Skin epidermis (tissue), 12 donors: ENCODE results near the gene M1AP.

Experiments
- H3K27ac ChIP-seq, 21 experiments: fragments of 200-600 bp; sonication (generic) in 11 of 21; one replicate each; pipeline ENCODE4 v1.5.0; 2020; ENCODE audit warnings: mild to moderate bottlenecking in 3 of 21, inconsistent platforms in 2 of 21, moderate library complexity in 2 of 21
- H3K4me3 ChIP-seq, 7 experiments: fragments of 200-600 bp; sonication (generic) in 2 of 7; one replicate each; pipeline ENCODE4 v1.5.0; 2020; ENCODE audit warnings: inconsistent platforms in 2 of 7, mild to moderate bottlenecking in 2 of 7, moderate library complexity in 1 of 7

The M1AP gene

GRCh38 chr2:74602586-74603281, 45.4 kb downstream of the M1AP start:
- Histone ChIP-seq H3K27ac (no peak overlapping the region), H3K4me3 (no peak overlapping the region)

- H3K27ac ChIP-seq, result no peak overlapping the region
- H3K4me3 ChIP-seq, result no peak overlapping the region
Observed at GRCh38 chr2:74599676-74600075, 48.5 kb downstream of the M1AP start.

GRCh38 chr2:74597410-74597809, 50.7 kb downstream of the M1AP start:
- Histone ChIP-seq H3K4me3 (no peak overlapping the region), H3K27ac (no peak overlapping the region)

DNA sequence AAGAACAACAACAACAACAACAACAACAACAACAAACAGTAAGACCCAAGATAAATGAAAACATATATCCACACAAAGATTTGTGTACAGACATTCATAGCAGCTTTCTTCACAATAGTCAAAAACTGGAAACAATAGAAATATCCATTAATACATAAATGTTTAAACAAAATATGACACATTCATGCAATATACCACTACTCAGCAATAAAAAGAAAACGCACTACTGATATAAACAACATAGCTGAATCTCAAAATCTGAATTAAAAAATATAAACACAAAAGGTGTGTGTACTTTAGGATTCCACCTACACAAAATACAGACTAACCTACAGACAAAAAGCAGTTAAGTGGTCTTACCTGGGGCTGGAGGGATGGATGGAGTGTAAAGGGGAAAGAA, 51.5 kb downstream of the M1AP start:
- Histone ChIP-seq H3K27ac (no peak overlapping the region), H3K4me3 (no peak overlapping the region)

- no peak overlapping the region for H3K27ac ChIP-seq
- H3K4me3 ChIP-seq, result no peak overlapping the region
Observed at GRCh38 chr2:74593826-74594772, 54.0 kb downstream of the M1AP start.

GRCh38 chr2:74588664-74589063, 59.5 kb downstream of the M1AP start:
- Histone ChIP-seq H3K27ac (no peak overlapping the region), H3K4me3 (no peak overlapping the region)

GRCh38 chr2:74587664-74588277, 60.4 kb downstream of the M1AP start:
- Histone ChIP-seq H3K27ac (no peak overlapping the region), H3K4me3 (no peak overlapping the region)

DNA sequence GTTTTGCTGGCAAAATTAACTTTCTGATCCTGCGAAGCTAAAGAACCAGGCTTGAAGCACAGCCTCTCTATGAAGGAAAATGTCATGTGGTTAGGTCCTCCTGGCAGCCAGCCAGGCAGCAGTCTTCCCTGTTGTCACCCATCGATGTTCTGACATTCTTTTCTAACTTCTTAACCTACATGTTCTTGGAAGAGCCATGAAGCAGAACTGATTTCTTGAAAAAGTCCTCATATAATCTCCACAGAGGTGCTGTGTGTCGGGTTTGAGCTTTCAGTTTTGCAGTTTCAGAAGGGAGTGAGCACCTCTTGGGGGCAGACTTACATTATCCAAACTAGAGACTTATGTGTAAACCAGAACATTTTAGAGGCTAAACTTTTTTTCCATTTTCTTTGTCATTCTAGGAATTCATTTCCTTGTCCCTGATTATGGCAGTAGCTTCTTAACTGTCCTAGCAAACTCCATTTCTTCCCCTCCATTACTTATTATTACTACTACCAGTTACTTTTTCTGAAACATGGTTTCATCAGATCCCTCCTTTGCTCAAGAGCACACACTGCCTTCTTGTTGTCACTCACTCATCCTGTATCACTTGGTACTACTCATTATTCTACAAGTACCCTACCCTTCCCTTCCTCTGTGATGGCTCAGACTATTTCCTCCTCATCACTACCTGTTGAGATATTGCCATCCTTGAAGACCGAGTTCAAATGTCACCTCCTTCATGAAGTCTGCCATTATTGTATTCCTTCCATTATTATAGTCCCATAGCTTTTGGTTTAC, 62.5 kb downstream of the M1AP start:
- Histone ChIP-seq H3K27ac (no peak overlapping the region), H3K4me3 (no peak overlapping the region)

DNA sequence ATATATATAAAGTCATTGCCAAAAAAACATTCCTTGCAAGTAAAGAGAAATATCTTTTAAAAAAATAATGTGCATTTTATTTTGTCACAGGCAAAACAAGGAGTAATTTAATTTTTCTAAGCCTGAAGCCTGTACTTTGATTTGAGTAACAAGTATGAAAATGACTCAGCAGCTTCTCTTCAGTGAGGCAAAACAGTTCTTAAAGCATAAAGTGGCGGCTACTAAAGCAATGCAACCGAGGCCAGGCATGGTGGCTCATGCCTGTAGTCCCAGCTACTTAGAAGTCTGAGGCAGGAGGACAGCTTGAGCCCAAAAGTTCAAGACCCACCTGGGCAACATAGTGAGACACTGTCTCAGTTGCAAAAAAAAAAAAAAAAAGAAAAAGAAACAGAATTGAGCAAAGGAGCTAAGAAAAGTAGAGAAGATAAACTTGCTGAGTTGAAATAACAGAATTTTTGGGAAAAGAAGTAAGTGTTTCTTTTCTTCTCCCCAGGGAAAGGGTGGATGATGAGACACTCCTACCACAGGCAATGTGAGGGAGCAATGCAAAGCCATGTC, 64.0 kb downstream of the M1AP start:
- peak overlapping the region in 2 of 21 experiments; percentile 16 to 38 for H3K27ac ChIP-seq
- H3K4me3 ChIP-seq, result no peak overlapping the region

DNA sequence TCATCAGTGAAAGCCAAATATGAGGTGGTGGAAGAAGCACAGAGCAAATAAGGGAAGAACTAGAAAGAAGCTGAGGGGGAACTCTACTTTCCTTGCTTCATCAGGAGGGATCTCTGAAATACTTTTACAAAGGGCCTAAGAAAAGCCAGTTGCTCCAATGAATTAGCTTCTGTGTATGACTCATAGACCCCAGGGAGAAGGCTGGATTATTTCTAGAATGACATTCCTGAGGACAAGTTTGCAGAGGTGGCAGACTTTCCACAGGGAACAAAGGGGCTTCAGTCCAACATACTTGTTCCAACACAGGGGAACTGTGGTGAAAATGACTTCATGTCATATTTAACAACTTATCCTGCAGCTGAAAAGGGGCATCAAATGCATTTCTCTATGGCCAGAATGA, 64.6 kb downstream of the M1AP start:
- peak overlapping the region in 2 of 21 experiments; percentile 6 to 38 for H3K27ac ChIP-seq

GRCh38 chr2:74582184-74582583, 65.9 kb downstream of the M1AP start:
- H3K27ac ChIP-seq, result no peak overlapping the region
- H3K4me3 ChIP-seq, result no peak overlapping the region

More for the DNA sequence above, 64.6 kb downstream of the M1AP start:
- H3K4me3 ChIP-seq, result no peak overlapping the region

- Histone ChIP-seq H3K4me3 (no peak overlapping the region), H3K27ac (no peak overlapping the region)
Observed at GRCh38 chr2:74581463-74581862, 66.7 kb downstream of the M1AP start.

- Histone ChIP-seq H3K27ac (peak overlapping the region in 6 of 21 experiments; percentile 9 to 78 (median 60)), H3K4me3 (no peak overlapping the region)
Observed at GRCh38 chr2:74578408-74578807, 69.7 kb downstream of the M1AP start.

- H3K4me3 ChIP-seq, result no peak overlapping the region
Observed at GRCh38 chr2:74577448-74577847, 70.7 kb downstream of the M1AP start.

DNA sequence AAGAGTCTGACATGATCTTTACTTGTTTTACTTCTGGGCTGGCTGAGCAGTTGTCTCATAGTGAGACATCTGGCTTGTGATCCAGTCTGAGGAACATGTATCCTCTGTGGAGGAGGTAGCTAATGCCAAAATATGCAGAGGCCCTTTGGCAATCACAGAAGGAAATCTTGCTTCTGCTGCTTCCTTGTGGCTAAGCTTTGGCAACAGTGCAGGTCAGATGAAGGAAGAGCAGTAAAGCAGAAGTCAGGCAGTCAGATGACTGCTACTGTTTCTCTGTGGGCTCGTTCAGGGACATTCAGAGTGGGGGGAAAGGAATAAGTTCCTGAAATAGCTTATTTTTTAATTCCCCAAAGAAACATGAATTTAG, 71.3 kb downstream of the M1AP start:
- Histone ChIP-seq H3K27ac (peak overlapping the region in 13 of 21 experiments; percentile 34 to 81 (median 63)), H3K4me3 (no peak overlapping the region)

More at GRCh38 chr2:74577448-74577847, 70.7 kb downstream of the M1AP start:
- H3K27ac ChIP-seq, result peak overlapping the region in 12 of 21 experiments; percentile 18 to 80 (median 60)

- Histone ChIP-seq H3K27ac (peak overlapping the region in 14 of 21 experiments; percentile 26 to 81 (median 62)), H3K4me3 (no peak overlapping the region)
Observed at GRCh38 chr2:74576211-74576862, 71.8 kb downstream of the M1AP start.

- Histone ChIP-seq H3K27ac (peak overlapping the region in 5 of 21 experiments; percentile 46 to 81 (median 72)), H3K4me3 (no peak overlapping the region)
Observed at GRCh38 chr2:74575320-74575719, 72.8 kb downstream of the M1AP start.

- Histone ChIP-seq H3K27ac (peak overlapping the region in 10 of 21 experiments; percentile 28 to 63 (median 54)), H3K4me3 (no peak overlapping the region)
Observed at GRCh38 chr2:74573747-74574562, 74.2 kb downstream of the M1AP start.
